Hepatocyte (in vitro differentiated cells): ENCODE measurements around the gene ENPP5. TPM values are rescaled to one million over a fixed set of nuclear protein-coding genes. Genes with fewer than 3 reads are reported as not detected.

Experiments used
- DNase-seq: peaks from one replicate; pipeline ENCODE4 v3.0.0-alpha.2; 2016; ENCODE audit warnings: low spot score
- H2AFZ ChIP-seq: fragments of 200-600 bp; sonication (generic); 2 replicates; pipeline ENCODE4 v1.6.0; 2016; ENCODE audit warnings: antibody characterized with exemption, mild to moderate bottlenecking
- H3K27ac ChIP-seq: fragments of 200-600 bp; sonication (generic); 2 replicates; pipeline ENCODE4 v1.5.1; 2016; ENCODE audit warnings: mild to moderate bottlenecking
- H3K27me3 ChIP-seq: fragments of 200-600 bp; sonication (generic); 2 replicates; pipeline ENCODE4 v1.6.1; 2016
- H3K36me3 ChIP-seq: fragments of 200-600 bp; sonication (generic); replicated peaks from 2 replicates; pipeline ENCODE4 v1.5.1; 2016; ENCODE audit warnings: low read depth; ENCODE audit not compliant: insufficient read depth
- H3K4me1 ChIP-seq: fragments of 200-600 bp; sonication (generic); 2 replicates; pipeline ENCODE4 v1.5.1; 2016; ENCODE audit warnings: mild to moderate bottlenecking, moderate library complexity; ENCODE audit not compliant: insufficient read depth
- H3K4me2 ChIP-seq: fragments of 200-600 bp; sonication (generic); 2 replicates; pipeline ENCODE4 v1.6.0; 2016
- H3K4me3 ChIP-seq: fragments of 200-600 bp; sonication (generic); 2 replicates; pipeline ENCODE4 v1.5.1; 2016; ENCODE audit warnings: mild to moderate bottlenecking
- H3K79me2 ChIP-seq: fragments of 200-600 bp; sonication (generic); 2 replicates; pipeline ENCODE4 v1.6.0; 2017; ENCODE audit warnings: mild to moderate bottlenecking
- H3K9me2 ChIP-seq: fragments of 200-600 bp; sonication (generic); replicated peaks from 2 replicates; pipeline ENCODE4 v1.6.0; 2017; ENCODE audit warnings: mild to moderate bottlenecking; ENCODE audit not compliant: insufficient read depth
- H3K9me3 ChIP-seq: fragments of 200-600 bp; sonication (generic); 2 replicates; pipeline ENCODE4 v1.5.1; 2016; ENCODE audit warnings: low read depth, mild to moderate bottlenecking
- H4K20me1 ChIP-seq: fragments of 200-600 bp; sonication (generic); 2 replicates; pipeline ENCODE4 v1.6.0; 2016; ENCODE audit warnings: mild to moderate bottlenecking; ENCODE audit not compliant: insufficient read depth, poor library complexity, severe bottlenecking
- CTCF ChIP-seq: fragments of 200-600 bp; sonication (generic); IDR thresholded peaks from 2 replicates; pipeline ENCODE4 v1.5.1; 2016; ENCODE audit warnings: antibody characterized with exemption, mild to moderate bottlenecking; ENCODE audit not compliant: poor library complexity
- EZH2 ChIP-seq: fragments of 200-600 bp; sonication (generic); IDR thresholded peaks from 2 replicates; pipeline ENCODE4 v1.6.1; 2016; ENCODE audit warnings: antibody characterized with exemption, mild to moderate bottlenecking, borderline replicate concordance
- EZH2phosphoT487 ChIP-seq: fragments of 200-600 bp; sonication (generic); IDR thresholded peaks from one replicate; pipeline ENCODE4 v1.6.1; 2018; ENCODE audit warnings: antibody characterized with exemption, mild to moderate bottlenecking, low read depth, moderate library complexity; ENCODE audit not compliant: unreplicated experiment, severe bottlenecking
- WGBS: methylation state at CpG from one replicate; pipeline ENCODE4 v1.1.6; 2016; ENCODE audit warnings: low lambda C conversion rate; ENCODE audit errors: missing lambda C conversion rate; 5-methylcytosine and 5-hydroxymethylcytosine counted together
- polyA plus RNA-seq: library from polyadenylated mRNA; unstranded; fragments of >200 nt; fragmentation: Nextera tagmentation; extraction: Ambion mirVana; gene quantifications from 2 replicates; pipeline ENCODE4 v1.2.1, GENCODE V29; 2016
- total RNA-seq: library from RNA; depleted of rRNA; stranded (reverse); fragments of >200 nt; gene quantifications from 2 replicates; pipeline ENCODE4 v1.2.3, GENCODE V29; 2014

The ENPP5 gene
- total and polyA plus RNA-seq, 2 experiments from 2014 or later = 6.7 to 11.5 TPM

GRCh38 chr6:46211917-46212316, 41.1 kb upstream of the ENPP5 start:
- WGBS = 28% methylated on average over 1 of the region's 1 CpG
- Histone ChIP-seq H3K27ac (no peak overlapping the region), H3K79me2 (no peaks in the 10 kb centered on the region), H3K27me3 (peaks cover 7% of the 10 kb centered on the region), H3K4me1 (no peaks in the 10 kb centered on the region), H3K9me3 (no peaks in the 10 kb centered on the region), H3K4me2 (no peak overlapping the region), H3K36me3 (no peaks in the 10 kb centered on the region), H3K9me2 (no peaks in the 10 kb centered on the region), H4K20me1 (no peaks in the 10 kb centered on the region), H2AFZ (no peak overlapping the region), H3K4me3 (no peak overlapping the region)
- no peak for DNase-seq
- TF ChIP-seq EZH2 = no peak
- no peak for TF ChIP-seq EZH2phosphoT487
- no peak for TF ChIP-seq CTCF

GRCh38 chr6:46210294-46210693, 39.5 kb upstream of the ENPP5 start:
- no peaks in the 10 kb centered on the region for H4K20me1 ChIP-seq
- H3K4me2 ChIP-seq = no peak overlapping the region
- DNase-seq = no peak
- H3K36me3 ChIP-seq = no peaks in the 10 kb centered on the region
- peaks cover 7% of the 10 kb centered on the region for H3K27me3 ChIP-seq
- H3K9me2 ChIP-seq = no peaks in the 10 kb centered on the region
- TF ChIP-seq EZH2 (no peak), CTCF (no peak), EZH2phosphoT487 (no peak)
- WGBS = 89% methylated on average over 5 of the region's 5 CpGs
- no peak overlapping the region for H3K4me3 ChIP-seq
- H2AFZ ChIP-seq = no peak overlapping the region
- H3K4me1 ChIP-seq = no peaks in the 10 kb centered on the region
- no peaks in the 10 kb centered on the region for H3K79me2 ChIP-seq
- H3K27ac ChIP-seq = no peak overlapping the region
- no peaks in the 10 kb centered on the region for H3K9me3 ChIP-seq

- Histone ChIP-seq H3K9me2 (no peaks in the 10 kb centered on the region), H3K4me1 (no peaks in the 10 kb centered on the region), H4K20me1 (no peaks in the 10 kb centered on the region), H2AFZ (no peak overlapping the region), H3K79me2 (no peaks in the 10 kb centered on the region), H3K27ac (no peak overlapping the region), H3K4me3 (no peak overlapping the region), H3K9me3 (no peaks in the 10 kb centered on the region), H3K4me2 (no peak overlapping the region), H3K36me3 (no peaks in the 10 kb centered on the region), H3K27me3 (peaks cover 7% of the 10 kb centered on the region)
- no peak for TF ChIP-seq EZH2phosphoT487
- no peak for TF ChIP-seq EZH2
- no peak for TF ChIP-seq CTCF
- no peak for DNase-seq
Observed at GRCh38 chr6:46208303-46208702, 37.5 kb upstream of the ENPP5 start.

- Histone ChIP-seq H2AFZ (no peak overlapping the region), H3K4me2 (no peak overlapping the region), H4K20me1 (no peaks in the 10 kb centered on the region), H3K27ac (no peak overlapping the region), H3K9me3 (no peaks in the 10 kb centered on the region), H3K27me3 (peaks cover 7% of the 10 kb centered on the region), H3K4me1 (no peaks in the 10 kb centered on the region), H3K36me3 (no peaks in the 10 kb centered on the region), H3K4me3 (no peak overlapping the region), H3K79me2 (no peaks in the 10 kb centered on the region), H3K9me2 (no peaks in the 10 kb centered on the region)
- TF ChIP-seq EZH2 (no peak), EZH2phosphoT487 (no peak), CTCF (no peak)
- no peak for DNase-seq
- 95% methylated on average over 3 of the region's 3 CpGs for WGBS
Observed at GRCh38 chr6:46207174-46207573, 36.4 kb upstream of the ENPP5 start.
